NCI-H748 (cell line): ENCODE data around the gene GADD45GIP1.

Experiments used
- DNase-seq: peaks from one replicate; lab custom pipeline; 2025; ENCODE audit not compliant: unreplicated experiment; lab: John Stamatoyannopoulos, UW

Gene GADD45GIP1

DNA sequence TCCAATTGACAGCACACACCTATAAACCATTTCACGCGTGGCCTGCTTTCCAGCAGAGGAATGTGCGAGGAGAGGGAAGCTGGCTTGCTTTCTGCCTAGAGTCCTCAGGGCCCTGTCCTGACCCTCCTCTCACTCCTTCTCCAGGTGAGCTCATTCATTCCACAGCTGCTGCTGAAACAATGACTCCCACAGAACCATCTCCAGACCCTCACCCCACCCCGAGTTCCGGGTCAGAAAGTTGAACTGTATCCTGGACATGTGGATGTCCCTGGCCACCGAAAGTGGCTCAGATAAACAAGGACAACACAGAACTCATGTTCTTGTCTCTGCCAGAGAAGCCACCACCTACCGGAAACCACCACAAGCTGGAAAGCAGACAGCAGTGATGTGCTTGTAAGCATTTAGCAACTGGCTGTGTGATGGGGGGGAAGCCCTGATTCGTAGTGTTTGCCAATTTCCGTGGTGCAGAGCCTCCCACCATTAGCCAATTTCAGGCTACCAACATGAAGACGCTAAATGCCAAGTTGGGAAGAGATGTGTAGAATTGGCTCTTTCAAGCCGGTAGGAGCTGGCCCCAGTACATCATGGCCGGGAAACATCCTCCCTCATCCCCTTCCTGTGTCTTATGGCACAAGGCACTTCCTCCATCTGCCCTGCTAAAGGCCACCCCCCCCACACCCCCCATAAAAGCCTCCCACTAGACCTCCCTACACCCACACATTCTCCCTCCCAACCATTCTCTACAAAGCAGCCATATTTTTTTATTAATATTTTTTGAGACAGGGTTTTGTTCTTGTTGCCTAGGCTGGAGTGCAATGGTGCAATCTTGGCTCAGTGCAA lies 43.0 kb downstream of the GADD45GIP1 start:
- DNase-seq = peak; percentile 36

GRCh38 chr19:12913011-12913561 lies 43.9 kb downstream of the GADD45GIP1 start:
- peak; percentile 98 for DNase-seq

GRCh38 chr19:12912571-12912970 lies 44.5 kb downstream of the GADD45GIP1 start:
- DNase-seq = peak; percentile 96

DNA sequence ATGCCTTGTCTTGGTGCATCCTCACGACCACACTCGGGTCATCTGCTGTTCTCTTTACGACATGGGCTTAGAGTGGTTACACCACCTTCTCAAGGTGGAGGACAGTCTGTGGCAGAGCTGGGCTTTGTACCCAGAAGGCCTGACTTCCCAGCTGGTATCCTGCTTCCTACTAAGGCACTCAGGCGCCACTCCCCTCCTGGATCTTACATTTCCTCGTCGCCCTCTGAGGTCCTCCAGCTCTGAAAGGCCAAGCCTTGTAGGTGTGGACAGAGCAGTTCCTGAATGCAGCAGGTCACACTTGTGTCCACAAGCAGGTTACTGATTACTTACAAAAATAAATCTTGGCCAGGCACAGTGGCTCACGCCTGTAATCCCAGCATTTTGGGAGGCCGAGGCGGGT lies 49.9 kb downstream of the GADD45GIP1 start:
- DNase-seq = no peak
